ENCODE measurements around the gene UACA.
"Not testable (repeated sequence)": the region's sequence is repeated elsewhere in the genome, so short reads cannot be mapped to it uniquely, and the experiment has no call there.

Gene UACA

GRCh38 chr15:70617076-70617910 is 146.1 kb downstream of the UACA start:
- DNase-seq: no peak

- DNase-seq: not testable (repeated sequence)
Measured at GRCh38 chr15:70616311-70616756, 147.0 kb downstream of the UACA start.

- DNase-seq: no peak
Measured at GRCh38 chr15:70615435-70616310, 147.7 kb downstream of the UACA start.

DNA sequence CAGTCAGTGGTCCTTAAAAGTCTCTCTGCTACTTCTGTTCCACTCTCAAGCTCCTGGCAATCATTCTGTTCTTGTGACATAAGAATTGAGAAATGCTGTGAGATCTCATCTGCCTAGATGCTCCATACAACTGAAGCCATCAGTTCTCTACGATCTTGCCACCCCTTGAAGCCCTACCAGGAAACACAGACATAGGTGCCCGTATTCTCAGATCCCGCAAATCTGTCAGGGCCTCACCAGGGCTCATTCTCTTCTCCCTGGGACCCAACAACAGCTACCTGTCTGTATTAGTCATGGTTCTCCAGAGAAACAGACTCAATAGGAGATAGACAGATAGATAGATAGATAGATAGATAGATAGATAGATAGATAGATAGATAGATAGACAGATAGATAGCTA is 149.1 kb downstream of the UACA start:
- no peak for DNase-seq

GRCh38 chr15:70613271-70613670 is 150.1 kb downstream of the UACA start:
- DNase-seq: no peak

- DNase-seq: no peak
Measured at GRCh38 chr15:70611286-70611685, 152.1 kb downstream of the UACA start.

GRCh38 chr15:70610541-70610940 is 152.8 kb downstream of the UACA start:
- DNase-seq: no peak

DNA sequence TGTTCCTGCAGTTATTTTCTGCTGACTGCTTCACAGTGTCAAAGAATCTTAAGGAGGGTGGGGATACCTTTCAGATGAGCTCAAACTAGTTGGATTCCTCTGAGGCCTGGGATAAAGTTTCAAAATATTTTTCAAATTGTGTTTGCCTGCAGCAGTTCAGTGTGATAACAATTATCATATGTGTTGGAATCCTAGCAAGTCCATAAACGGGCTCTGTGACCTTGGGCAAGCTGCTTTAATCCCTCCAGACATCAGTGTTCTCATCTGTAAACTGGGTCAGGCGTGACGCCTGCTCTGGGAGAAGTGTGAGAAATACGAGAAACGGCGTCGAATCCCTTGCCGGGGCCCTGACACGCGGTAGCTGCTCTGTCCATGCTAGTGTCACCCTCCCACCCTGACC is 153.5 kb downstream of the UACA start:
- DNase-seq: no peak

DNA sequence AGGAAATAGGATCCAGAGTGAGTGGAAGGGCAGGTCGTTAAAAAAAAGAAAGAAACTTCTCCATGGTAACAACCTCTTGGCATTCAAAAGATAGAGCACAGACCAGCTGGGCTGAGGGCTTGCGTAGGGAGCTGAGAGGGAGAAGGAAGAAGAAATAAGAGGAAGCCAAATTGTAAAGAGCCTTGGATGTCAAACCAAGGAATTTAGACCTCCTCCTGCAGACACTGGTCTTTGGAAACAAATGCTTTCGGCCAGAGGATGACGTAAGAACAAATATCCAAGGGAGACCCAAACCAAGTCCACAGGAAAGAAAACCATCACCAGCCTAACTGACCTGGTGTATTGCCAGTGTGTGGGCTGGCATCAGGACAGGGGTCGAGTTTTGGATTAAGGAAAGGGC is 155.2 kb downstream of the UACA start:
- no peak for DNase-seq

- no peak for DNase-seq
Measured at GRCh38 chr15:70605606-70606410, 157.6 kb downstream of the UACA start.

DNA sequence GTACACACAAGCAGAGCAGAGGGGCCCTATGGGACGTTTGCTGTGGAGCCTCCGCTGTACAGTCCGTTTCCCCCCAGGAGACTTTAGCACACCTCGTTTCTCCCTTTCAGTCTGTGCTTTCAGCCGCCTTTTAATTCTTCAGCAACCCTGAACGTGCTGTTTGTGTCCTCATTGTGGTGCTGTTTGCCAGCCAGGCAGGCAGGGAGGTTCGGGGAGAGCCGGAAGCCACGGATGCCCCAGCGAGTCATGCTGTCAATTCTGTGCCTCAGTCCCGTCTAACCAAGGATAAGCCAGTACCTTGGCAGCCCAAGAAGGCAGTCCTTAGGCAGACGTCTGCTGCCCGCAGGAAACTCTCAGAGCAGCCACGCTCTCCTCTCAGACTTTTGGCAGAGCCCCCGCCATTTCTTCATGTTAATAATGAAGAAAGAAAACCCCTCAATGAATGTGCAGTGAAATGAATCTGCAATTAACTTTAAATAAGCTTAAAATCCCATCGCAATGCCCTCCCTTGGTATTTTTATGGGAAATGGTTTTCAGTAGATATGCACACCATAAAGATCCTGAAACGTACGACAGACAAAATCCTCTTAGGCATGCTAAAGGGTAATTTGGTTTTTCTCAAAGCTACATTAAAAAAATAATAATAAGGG is 158.6 kb downstream of the UACA start:
- DNase-seq: no peak

Measured in T-helper 9 cell (primary cell).